Ureter (tissue), 1 donor: Measurements from ENCODE around the gene PTPN13. TPM values are rescaled to one million over a fixed set of nuclear protein-coding genes. Genes with fewer than 3 reads are reported as not detected.
"Not testable (repeated sequence)": the region's sequence is repeated elsewhere in the genome, so short reads cannot be mapped to it uniquely, and the experiment has no call there.

Experiments used
- DNase-seq: peaks from one replicate; pipeline ENCODE4 v3.0.0-alpha.2; 2020; ENCODE audit warnings: low spot score
- total RNA-seq: library from RNA; stranded (reverse); gene quantifications from one replicate; pipeline ENCODE4 v1.2.4, GENCODE V29; 2023
- donor health status: DM: yes; HTN: yes; CAD: no.

The PTPN13 gene
- total RNA-seq, 1 donor from 2014 or later, result 158 TPM

- DNase-seq, result no peak
These were observed 123.5 kb downstream of the PTPN13 start for GRCh38 chr4:86717651-86718050.

- no peak for DNase-seq
These were observed 124.0 kb downstream of the PTPN13 start for GRCh38 chr4:86718152-86718551.

- DNase-seq, result not testable (repeated sequence)
These were observed 125.0 kb downstream of the PTPN13 start for GRCh38 chr4:86719149-86719548.

- DNase-seq, result no peak
These were observed 126.5 kb downstream of the PTPN13 start for GRCh38 chr4:86720508-86721068.

- DNase-seq, result no peak
These were observed 127.3 kb downstream of the PTPN13 start for GRCh38 chr4:86721412-86721811.

GRCh38 chr4:86730310-86730709, 136.2 kb downstream of the PTPN13 start:
- peak; percentile 72 for DNase-seq

GRCh38 chr4:86737244-86737643, 143.1 kb downstream of the PTPN13 start:
- no peak for DNase-seq

- DNase-seq, result no peak
These were observed 147.7 kb downstream of the PTPN13 start for GRCh38 chr4:86741846-86742245.

- DNase-seq, result no peak
These were observed 150.5 kb downstream of the PTPN13 start for GRCh38 chr4:86744570-86744969.

GRCh38 chr4:86749121-86749520, 155.0 kb downstream of the PTPN13 start:
- no peak for DNase-seq

- no peak for DNase-seq
These were observed 161.3 kb downstream of the PTPN13 start for GRCh38 chr4:86755388-86755787.

GRCh38 chr4:86757468-86757867, 163.4 kb downstream of the PTPN13 start:
- DNase-seq, result no peak

- no peak for DNase-seq
These were observed 165.2 kb downstream of the PTPN13 start for GRCh38 chr4:86759298-86759697.

- DNase-seq, result no peak
These were observed 168.5 kb downstream of the PTPN13 start for GRCh38 chr4:86762649-86763048.

- DNase-seq, result no peak
These were observed 175.7 kb downstream of the PTPN13 start for GRCh38 chr4:86769794-86770193.

- no peak for DNase-seq
These were observed 177.0 kb downstream of the PTPN13 start for GRCh38 chr4:86771141-86771540.

- no peak for DNase-seq
These were observed 180.9 kb downstream of the PTPN13 start for GRCh38 chr4:86775061-86775460.

- no peak for DNase-seq
These were observed 184.1 kb downstream of the PTPN13 start for GRCh38 chr4:86778175-86778574.

- DNase-seq, result no peak
These were observed 194.7 kb downstream of the PTPN13 start for GRCh38 chr4:86788826-86789225.

GRCh38 chr4:86791126-86791525, 197.0 kb downstream of the PTPN13 start:
- no peak for DNase-seq

- no peak for DNase-seq
These were observed 215.7 kb downstream of the PTPN13 start for GRCh38 chr4:86809809-86810208.

GRCh38 chr4:86810847-86811246, 216.7 kb downstream of the PTPN13 start:
- DNase-seq, result no peak

GRCh38 chr4:86815653-86816052, 221.5 kb downstream of the PTPN13 start:
- DNase-seq, result no peak

- no peak for DNase-seq
These were observed 222.6 kb downstream of the PTPN13 start for GRCh38 chr4:86816501-86817273.
